NT2/D1 (cell line): ENCODE measurements around the gene RALBP1.

ENCODE experiments used
- SUZ12 ChIP-seq: IDR thresholded peaks from 2 replicates; pipeline ENCODE4 v1.6.1; 2011; ENCODE audit not compliant: insufficient read length, insufficient read depth; ENCODE audit errors: extremely low read depth
- YY1 ChIP-seq: IDR thresholded peaks from 2 replicates; pipeline ENCODE4 v1.6.1; 2011; ENCODE audit not compliant: insufficient read length, insufficient read depth
- ZNF274 ChIP-seq: IDR thresholded peaks from 2 replicates; pipeline ENCODE4 v1.6.1; 2011; ENCODE audit warnings: mild to moderate bottlenecking, low read depth, low read length

- TF ChIP-seq SUZ12 (no peak), ZNF274 (no peak), YY1 (no peak)
Measured at GRCh38 chr18:9552191-9552590, 76.9 kb downstream of the RALBP1 start.
